ENCODE results near the gene HMG20B. TPM values are rescaled to one million over a fixed set of nuclear protein-coding genes. Genes with fewer than 3 reads are reported as not detected.

Gene HMG20B
- total RNA-seq, result 60.3 TPM

DNA sequence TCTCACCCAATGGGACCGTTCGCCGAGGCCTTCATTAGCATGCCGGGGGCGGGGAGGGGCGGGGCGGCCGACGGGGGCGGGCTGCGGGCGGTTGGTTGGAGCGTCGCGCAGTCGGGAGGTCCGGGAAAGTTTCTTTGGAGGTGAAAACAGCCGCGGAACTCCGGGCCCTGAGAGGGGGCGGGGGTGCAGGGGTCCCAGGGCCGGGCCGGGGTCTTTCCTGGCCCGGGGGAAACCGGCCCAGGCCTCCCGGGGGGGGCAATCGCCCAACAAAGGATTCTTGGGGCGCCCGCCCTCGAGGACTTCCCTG, at the start of gene HMG20B:
Gene HMG20B (plus strand): TSS at position 90 of the 307 bp plus-strand sequence. CDS start 366 bp downstream, outside the sequence.

GRCh38 chr19:3538965-3539755, 33.6 kb upstream of the HMG20B start, which contains the start of gene TEKTIP1:
TSS of gene TEKTIP1 (plus strand) at chr19:3539174. CDS start at chr19:3539178, 4 bp downstream.

GRCh38 chr19:3557461-3558248, 15.1 kb upstream of the HMG20B start, which contains the start of gene MFSD12:
TSS of gene MFSD12 (minus strand) at chr19:3557586. CDS start at chr19:3557403, 183 bp downstream.

DNA sequence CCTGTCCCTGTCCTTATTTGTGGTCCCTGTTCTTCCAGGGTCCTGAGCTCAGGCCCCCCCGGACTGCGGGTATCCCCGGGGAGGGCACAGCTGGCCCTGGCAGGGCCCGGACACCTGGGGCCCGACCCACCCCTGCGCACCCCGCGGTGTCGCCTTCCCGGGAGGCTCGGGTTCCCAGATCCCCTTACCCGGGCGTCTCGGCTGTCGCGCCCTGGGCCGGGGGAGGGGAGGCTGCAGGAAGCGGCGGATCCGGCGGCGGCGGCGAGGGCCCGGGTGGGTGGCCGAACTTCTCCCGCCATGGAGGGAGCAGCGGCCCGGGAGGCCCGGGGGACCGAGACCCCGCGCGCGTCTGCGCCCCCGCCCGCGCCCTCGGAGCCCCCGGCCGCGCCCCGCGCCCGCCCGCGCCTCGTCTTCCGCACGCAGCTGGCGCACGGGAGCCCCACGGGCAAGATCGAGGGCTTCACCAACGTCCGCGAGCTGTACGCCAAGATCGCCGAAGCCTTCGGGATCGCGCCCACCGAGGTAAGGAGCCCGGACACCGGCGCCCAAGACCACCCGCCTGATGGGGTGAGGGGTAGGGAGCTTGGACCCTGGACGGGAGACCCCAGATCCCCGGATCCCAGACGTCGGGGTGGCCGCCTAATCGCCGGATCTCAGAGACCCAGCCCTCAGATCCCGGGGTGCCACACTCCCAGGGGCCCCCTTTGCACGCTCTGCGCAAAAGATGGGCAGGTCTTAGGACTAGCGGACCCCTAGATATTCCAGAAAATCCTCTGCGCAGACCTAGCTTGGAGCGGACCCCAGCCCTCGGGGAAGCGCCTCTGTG, 12.8 kb downstream of the HMG20B start, which contains the start of gene GIPC3:
Gene GIPC3 (plus strand): TSS at position 178 of the 826 bp plus-strand sequence. CDS start 120 bp downstream, at position 298.

DNA sequence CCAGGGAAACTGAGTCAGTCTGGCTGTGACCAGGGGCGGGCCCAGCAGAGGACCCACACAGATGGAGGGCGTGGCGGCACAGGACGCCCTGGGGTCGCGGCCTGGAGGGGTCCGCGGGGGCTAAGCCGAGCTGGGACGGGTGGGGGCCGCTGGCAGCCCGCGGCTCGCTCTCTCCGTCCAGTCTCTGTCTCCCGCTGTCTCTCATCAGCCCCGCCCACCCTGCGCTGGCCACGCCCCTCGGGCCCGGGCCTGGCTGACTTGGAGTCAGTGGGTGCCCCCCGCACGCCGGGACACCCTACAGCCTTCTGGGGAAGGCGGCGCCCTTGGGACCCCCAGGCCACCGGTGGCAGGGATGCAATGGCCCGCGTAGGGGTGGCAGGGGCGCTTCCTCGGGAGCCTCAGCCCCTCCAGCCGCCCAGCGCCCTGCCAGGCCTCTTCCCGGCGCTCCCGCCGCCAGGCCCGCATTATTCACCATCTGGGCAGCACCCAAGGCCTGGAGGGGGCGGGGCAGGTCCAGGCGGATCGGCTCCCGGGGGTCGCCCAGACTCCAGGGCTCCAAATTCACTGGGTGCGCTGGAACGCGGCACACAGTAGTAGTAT, 34.0 kb downstream of the HMG20B start, which contains the start of gene TBXA2R:
Gene TBXA2R (minus strand): TSS at position 186 of the 600 bp plus-strand sequence. CDS start 6,241 bp downstream, outside the sequence.

DNA sequence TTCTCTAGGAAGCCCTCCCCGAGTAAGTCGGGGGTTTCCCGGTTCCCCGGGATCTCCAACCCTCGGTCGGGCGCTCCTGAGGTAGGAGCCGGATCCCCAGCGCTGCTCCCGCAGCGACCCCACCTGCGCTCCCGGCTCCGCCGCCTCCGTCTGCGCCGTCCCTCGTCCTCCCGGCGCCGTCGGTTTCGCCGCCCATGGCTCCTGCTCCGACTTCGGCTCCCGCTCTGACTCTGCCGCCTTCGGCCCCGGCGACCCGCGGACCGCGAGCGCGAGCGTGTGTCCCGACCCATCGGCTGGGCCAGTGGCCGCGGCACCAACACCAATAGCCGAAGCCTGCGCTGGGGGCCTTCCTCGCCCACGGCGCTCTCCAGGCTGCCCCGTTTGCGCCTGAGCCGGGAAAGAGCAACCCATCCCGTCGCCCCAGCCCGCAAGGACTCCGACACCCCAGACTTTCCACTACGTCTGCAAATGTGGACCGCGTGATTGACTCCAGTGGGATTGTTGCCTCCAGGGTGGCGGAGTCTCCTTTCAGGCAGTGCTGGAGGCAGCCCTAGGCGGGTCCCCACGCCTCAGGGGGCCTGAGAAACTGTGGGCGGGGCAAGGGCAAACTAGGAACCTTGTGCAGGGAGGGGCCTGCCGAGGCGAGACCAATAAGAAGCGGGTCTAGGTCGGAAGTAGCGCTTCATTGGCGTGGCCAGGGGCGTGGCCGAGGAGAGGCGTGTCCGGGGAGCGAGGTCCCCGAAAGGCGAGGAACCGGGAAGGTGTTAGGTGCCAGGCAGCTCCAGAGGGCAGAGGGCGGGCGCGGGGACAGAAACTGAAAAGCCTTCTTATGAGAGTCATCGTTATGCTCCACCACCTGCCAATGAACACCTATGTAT, 54.0 kb downstream of the HMG20B start, which contains the start of gene CACTIN:
Gene CACTIN (minus strand): TSS at position 318 of the 878 bp plus-strand sequence. CDS start 28 bp downstream, at position 290.

Other genes starting within 250 kb of the HMG20B start
- gene NFIC, start 206.4 kb upstream of the HMG20B start, total RNA-seq, result 63.5 TPM
- 3.9 TPM for gene SMIM24, start 92.4 kb upstream of the HMG20B start, total RNA-seq
- gene SMIM44, start 89.5 kb upstream of the HMG20B start, total RNA-seq, result 6.5 TPM
- 12.1 TPM for gene DOHH, start 72.3 kb upstream of the HMG20B start, total RNA-seq
- 56.4 TPM for gene FZR1, start 66.6 kb upstream of the HMG20B start, total RNA-seq
- not detected for gene TEKTIP1, start 33.8 kb upstream of the HMG20B start, total RNA-seq
- 34.4 TPM for gene MFSD12, start 15.4 kb upstream of the HMG20B start, total RNA-seq
- 0.60 TPM for gene GIPC3, start 12.5 kb downstream of the HMG20B start, total RNA-seq
- 2.0 TPM for gene TBXA2R, start 33.9 kb downstream of the HMG20B start, total RNA-seq
- 26.9 TPM for gene CACTIN, start 53.8 kb downstream of the HMG20B start, total RNA-seq
- gene PIP5K1C, start 127.5 kb downstream of the HMG20B start, total RNA-seq, result 57.6 TPM
- 5.3 TPM for gene TJP3, start 135.4 kb downstream of the HMG20B start, total RNA-seq
- 33.3 TPM for gene APBA3, start 188.7 kb downstream of the HMG20B start, total RNA-seq
- gene MRPL54, start 189.7 kb downstream of the HMG20B start, total RNA-seq, result 36.6 TPM
- 136 TPM for gene RAX2, start 199.3 kb downstream of the HMG20B start, total RNA-seq
- 27.5 TPM for gene MATK, start 213.4 kb downstream of the HMG20B start, total RNA-seq